Neuronal stem cell (in vitro differentiated cells): ENCODE results near the gene RBCK1.
A peak's percentile ranks its signal among the peaks of the same experiment; 100 is the strongest.

Source experiments
- DNase-seq: peaks from one replicate; pipeline ENCODE4 v3.0.0-alpha.2; 2013; ENCODE audit warnings: low spot score
- H2AFZ ChIP-seq: one replicate; pipeline ENCODE4 v1.6.1; 2013; ENCODE audit warnings: mild to moderate bottlenecking, low read length, inconsistent platforms
- H2AK5ac ChIP-seq: 2 replicates; pipeline ENCODE4 v1.6.1; 2013; ENCODE audit warnings: low read depth, mild to moderate bottlenecking, inconsistent platforms, low read length, moderate library complexity, mixed read lengths
- H2BK120ac ChIP-seq: 2 replicates; pipeline ENCODE4 v1.6.1; 2013; ENCODE audit warnings: low read depth, mild to moderate bottlenecking, inconsistent platforms, low read length, moderate library complexity, mixed read lengths
- H2BK12ac ChIP-seq: one replicate; pipeline ENCODE4 v1.6.1; 2013; ENCODE audit warnings: low read length, inconsistent platforms
- H2BK15ac ChIP-seq: 2 replicates; pipeline ENCODE4 v1.6.1; 2013; ENCODE audit warnings: mild to moderate bottlenecking, low read length, inconsistent platforms, mixed read lengths
- H2BK5ac ChIP-seq: one replicate; pipeline ENCODE4 v1.6.1; 2013; ENCODE audit warnings: inconsistent platforms, mild to moderate bottlenecking, low read length, moderate library complexity
- H3K14ac ChIP-seq: one replicate; pipeline ENCODE4 v1.6.1; 2013; ENCODE audit warnings: low read length, inconsistent platforms
- H3K18ac ChIP-seq: 2 replicates; pipeline ENCODE4 v1.6.1; 2013; ENCODE audit warnings: low read length, inconsistent platforms
- H3K23ac ChIP-seq: 2 replicates; pipeline ENCODE4 v1.6.1; 2013; ENCODE audit warnings: low read depth, mild to moderate bottlenecking, mixed read lengths, low read length, inconsistent platforms; ENCODE audit not compliant: poor library complexity
- H3K27ac ChIP-seq: replicated peaks from 3 replicates; pipeline ENCODE4 v1.5.1; 2013; ENCODE audit warnings: low read length, inconsistent platforms
- H3K27me3 ChIP-seq, 3 experiments: 2 replicates each; pipeline ENCODE4 v1.6.1; 2013; ENCODE audit warnings: low read length in 3 of 3, mild to moderate bottlenecking in 2 of 3, inconsistent platforms in 1 of 3, low read depth in 1 of 3, mixed read lengths in 1 of 3, moderate library complexity in 1 of 3; ENCODE audit not compliant: control insufficient read depth in 3 of 3, insufficient read depth in 3 of 3
- H3K36me3 ChIP-seq, 2 donors: replicated peaks in 1 of 2; 2 replicates each; pipeline ENCODE4 v1.6.1; 2013; ENCODE audit warnings: low read length in 2 of 2; ENCODE audit not compliant: control insufficient read depth in 2 of 2, insufficient read depth in 2 of 2
- H3K4ac ChIP-seq: 2 replicates; pipeline ENCODE4 v1.6.1; 2013; ENCODE audit warnings: inconsistent platforms, mild to moderate bottlenecking, low read length, moderate library complexity
- H3K4me1 ChIP-seq, 2 donors: 1 replicate in 1 of 2; 2 replicates in 1 of 2; pipeline ENCODE4 v1.6.1; 2013; ENCODE audit warnings: low read length in 2 of 2, low read depth in 1 of 2; ENCODE audit not compliant: control insufficient read depth in 2 of 2, insufficient read depth in 1 of 2
- H3K4me2 ChIP-seq: one replicate; pipeline ENCODE4 v1.6.1; 2013; ENCODE audit warnings: mild to moderate bottlenecking, low read length, inconsistent platforms; ENCODE audit not compliant: insufficient read depth, poor library complexity, severe bottlenecking
- H3K4me3 ChIP-seq, 2 donors: 2 replicates each; pipeline ENCODE4 v1.5.1; 2013; ENCODE audit warnings: low read length in 2 of 2, mild to moderate bottlenecking in 2 of 2, inconsistent platforms in 1 of 2, moderate library complexity in 1 of 2
- H3K79me1 ChIP-seq: one replicate; pipeline ENCODE4 v1.6.1; 2013; ENCODE audit warnings: low read depth, mild to moderate bottlenecking, inconsistent platforms, low read length, moderate library complexity
- H3K9ac ChIP-seq: one replicate; pipeline ENCODE4 v1.6.1; 2013; ENCODE audit warnings: mild to moderate bottlenecking, low read depth, low read length, inconsistent platforms; ENCODE audit not compliant: poor library complexity
- H3K9me3 ChIP-seq, 2 donors: replicated peaks in 1 of 2; 2 replicates each; pipeline versions ENCODE3 to v1.6.1; 2013; ENCODE audit warnings: low read length in 2 of 2, mild to moderate bottlenecking in 2 of 2, inconsistent platforms in 1 of 2, low read depth in 1 of 2, mixed read lengths in 1 of 2, moderate library complexity in 1 of 2; ENCODE audit not compliant: control insufficient read depth in 2 of 2, insufficient read depth in 1 of 2
- H4K8ac ChIP-seq: one replicate; pipeline ENCODE4 v1.6.1; 2013; ENCODE audit warnings: low read depth, mild to moderate bottlenecking, inconsistent platforms, low read length, moderate library complexity
- H4K91ac ChIP-seq: one replicate; pipeline ENCODE4 v1.6.1; 2013; ENCODE audit warnings: low read length, low read depth, mild to moderate bottlenecking, inconsistent platforms; ENCODE audit not compliant: poor library complexity
- WGBS, 2 donors: extraction: QIAGEN DNeasy Blood & Tissue Kit; methylation state at CpG; one replicate each; pipeline ENCODE4 v1.1.7; 2013; ENCODE audit warnings: missing lambda C conversion rate in 2 of 2, mixed read lengths in 1 of 2; ENCODE audit not compliant: insufficient read length in 2 of 2, insufficient replicate concordance in 1 of 2; ENCODE audit errors: extremely low coverage in 2 of 2; 5-methylcytosine and 5-hydroxymethylcytosine counted together

Gene RBCK1

GRCh38 chr20:373171-373890 is 34.8 kb upstream of the RBCK1 start:
- Histone ChIP-seq H2AFZ (peak overlapping the region; percentile 44), H3K36me3 (no peaks in the 10 kb centered on the region), H3K23ac (no peak overlapping the region), H2BK12ac (no peak overlapping the region), H3K27ac (no peak overlapping the region), H2AK5ac (no peak overlapping the region), H3K9me3 (no peaks in the 10 kb centered on the region), H3K4ac (no peak overlapping the region), H2BK15ac (no peak overlapping the region), H3K27me3 (peaks cover 0 to 7% (median 0%) of the 10 kb centered on the region in 3 experiments), H3K18ac (no peak overlapping the region), H3K79me1 (no peaks in the 10 kb centered on the region), H4K91ac (no peak overlapping the region), H3K4me2 (no peak overlapping the region), H3K9ac (no peak overlapping the region), H2BK5ac (no peak overlapping the region), H3K4me3 (no peak overlapping the region), H3K4me1 (peaks cover 2 to 4% of the 10 kb centered on the region in 2 donors), H4K8ac (no peak overlapping the region), H2BK120ac (no peak overlapping the region), H3K14ac (no peak overlapping the region)
- no CpG with 5 or more reads among the region's 9 CpGs for WGBS, 2 donors
- DNase-seq = no peak

DNA sequence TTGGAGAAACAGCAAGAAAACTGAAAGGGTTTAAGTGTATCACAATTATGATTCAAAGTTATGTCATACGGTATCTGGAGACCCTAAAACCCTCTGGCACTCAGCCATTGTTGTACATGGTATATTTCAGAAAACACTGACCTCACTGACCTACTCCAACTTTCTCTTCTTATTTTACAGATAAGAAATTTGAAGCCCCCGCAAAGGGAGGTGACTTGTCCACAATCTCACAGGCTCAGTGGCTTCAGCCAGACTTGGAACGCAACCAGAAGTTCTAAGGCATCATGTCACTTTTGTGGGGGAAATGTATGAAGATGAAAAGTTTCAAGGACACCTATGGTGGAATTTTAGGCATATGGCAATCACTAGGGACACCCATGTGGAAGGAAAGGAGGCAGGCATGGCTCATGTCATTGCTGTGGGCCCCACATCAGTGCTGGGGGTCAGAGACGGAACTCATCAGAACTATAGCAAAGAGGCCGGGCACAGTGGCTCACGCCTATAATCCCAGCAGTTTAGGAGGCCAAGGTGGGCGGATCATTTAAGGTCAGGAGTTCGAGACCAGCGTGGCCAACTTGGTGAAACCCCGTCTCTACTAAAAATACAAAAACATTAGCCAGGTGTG is 32.7 kb upstream of the RBCK1 start:
- H2AK5ac ChIP-seq = no peak overlapping the region
- H3K14ac ChIP-seq = no peak overlapping the region
- no peak overlapping the region for H3K23ac ChIP-seq
- no peak overlapping the region for H4K91ac ChIP-seq
- H2BK5ac ChIP-seq = no peak overlapping the region
- H2AFZ ChIP-seq = no peak overlapping the region
- H3K9me3 ChIP-seq = no peaks in the 10 kb centered on the region
- peaks cover 2 to 4% of the 10 kb centered on the region in 2 donors for H3K4me1 ChIP-seq
- peak overlapping the region in 1 of 2 donors; percentile 28 for H3K4me3 ChIP-seq
- WGBS, 2 donors = no CpG with 5 or more reads among the region's 10 CpGs
- no peak overlapping the region for H2BK120ac ChIP-seq
- no peak for DNase-seq
- H3K9ac ChIP-seq = no peak overlapping the region
- H2BK15ac ChIP-seq = no peak overlapping the region
- no peak overlapping the region for H2BK12ac ChIP-seq
- no peak overlapping the region for H3K18ac ChIP-seq
- no peaks in the 10 kb centered on the region for H3K79me1 ChIP-seq
- no peak overlapping the region for H3K27ac ChIP-seq
- H3K36me3 ChIP-seq = no peaks in the 10 kb centered on the region
- H4K8ac ChIP-seq = no peak overlapping the region
- H3K4me2 ChIP-seq = no peak overlapping the region
- peaks cover 0 to 8% (median 0%) of the 10 kb centered on the region in 3 experiments for H3K27me3 ChIP-seq
- no peak overlapping the region for H3K4ac ChIP-seq

- Histone ChIP-seq H3K4me1 (peaks cover 2 to 4% of the 10 kb centered on the region in 2 donors), H3K36me3 (no peaks in the 10 kb centered on the region), H3K9me3 (no peaks in the 10 kb centered on the region), H3K18ac (no peak overlapping the region), H3K79me1 (no peaks in the 10 kb centered on the region), H3K4ac (no peak overlapping the region), H3K14ac (no peak overlapping the region), H3K9ac (no peak overlapping the region), H2AFZ (no peak overlapping the region), H2BK12ac (no peak overlapping the region), H2BK120ac (no peak overlapping the region), H3K27me3 (peaks cover 0 to 8% (median 2%) of the 10 kb centered on the region in 3 experiments), H3K4me3 (no peak overlapping the region), H2BK5ac (no peak overlapping the region), H3K23ac (no peak overlapping the region), H3K4me2 (no peak overlapping the region), H3K27ac (no peak overlapping the region), H4K91ac (no peak overlapping the region), H4K8ac (no peak overlapping the region), H2AK5ac (no peak overlapping the region), H2BK15ac (no peak overlapping the region)
- WGBS, 2 donors = no CpG with 5 or more reads among the region's 2 CpGs
- no peak for DNase-seq
Observed at GRCh38 chr20:376089-376488, 32.0 kb upstream of the RBCK1 start.

GRCh38 chr20:376750-377149 is 31.3 kb upstream of the RBCK1 start:
- Histone ChIP-seq H3K79me1 (no peaks in the 10 kb centered on the region), H3K4me3 (no peak overlapping the region), H3K14ac (no peak overlapping the region), H3K4me1 (peaks cover 0 to 4% of the 10 kb centered on the region in 2 donors), H3K36me3 (no peaks in the 10 kb centered on the region), H3K27me3 (peaks cover 2 to 9% (median 8%) of the 10 kb centered on the region in 3 experiments), H2AK5ac (no peak overlapping the region), H2BK15ac (no peak overlapping the region), H2BK12ac (no peak overlapping the region), H3K27ac (no peak overlapping the region), H3K4me2 (no peak overlapping the region), H3K9me3 (no peaks in the 10 kb centered on the region), H3K9ac (no peak overlapping the region), H4K8ac (no peak overlapping the region), H3K18ac (no peak overlapping the region), H2BK5ac (no peak overlapping the region), H3K4ac (no peak overlapping the region), H2AFZ (no peak overlapping the region), H3K23ac (no peak overlapping the region), H4K91ac (no peak overlapping the region), H2BK120ac (no peak overlapping the region)
- DNase-seq = no peak
- no CpG with 5 or more reads among the region's 2 CpGs for WGBS, 2 donors
